ENCODE measurements around the gene P3H3.

DNA sequence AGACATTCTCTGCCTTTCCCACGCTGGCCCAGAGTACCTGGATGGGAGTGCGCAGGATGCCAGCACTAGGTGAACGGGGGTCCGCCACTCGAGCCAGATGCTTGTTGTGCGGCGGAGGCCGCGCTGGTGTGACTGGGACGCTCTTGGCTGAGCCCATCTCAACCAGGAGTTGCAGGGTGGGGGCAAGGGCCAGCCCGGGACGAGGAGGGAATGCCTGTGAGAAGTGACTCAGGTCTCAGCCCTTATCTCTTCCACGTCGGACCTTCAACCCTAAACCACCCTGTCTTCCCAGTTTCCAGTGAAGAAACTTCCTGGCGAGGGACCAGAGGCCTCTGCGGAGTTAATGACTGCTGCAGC is 22.6 kb downstream of the P3H3 start:
- no peak for TF ChIP-seq POLR2A (IDR thresholded peaks at IDR 0.05; ENCODE audit: low read length)
- no peak for TF ChIP-seq GATA1 (IDR thresholded peaks at IDR 0.05; ENCODE audit: low read depth, low read length)
